Activated CD4-positive, alpha-beta T cell treated with anti-CD3 and anti-CD28 coated beads, Interleukin-2, amount 50 U/mL, for 4 hours (primary cell): ENCODE results near the gene CAPN9.
"Not testable (repeated sequence)": the region's sequence is repeated elsewhere in the genome, so short reads cannot be mapped to it uniquely, and the experiment has no call there.

Experiments
- DNase-seq, 2 experiments: peaks; one replicate each; pipeline ENCODE4 v3.0.0-alpha.2; 2020

The CAPN9 gene, protein sequence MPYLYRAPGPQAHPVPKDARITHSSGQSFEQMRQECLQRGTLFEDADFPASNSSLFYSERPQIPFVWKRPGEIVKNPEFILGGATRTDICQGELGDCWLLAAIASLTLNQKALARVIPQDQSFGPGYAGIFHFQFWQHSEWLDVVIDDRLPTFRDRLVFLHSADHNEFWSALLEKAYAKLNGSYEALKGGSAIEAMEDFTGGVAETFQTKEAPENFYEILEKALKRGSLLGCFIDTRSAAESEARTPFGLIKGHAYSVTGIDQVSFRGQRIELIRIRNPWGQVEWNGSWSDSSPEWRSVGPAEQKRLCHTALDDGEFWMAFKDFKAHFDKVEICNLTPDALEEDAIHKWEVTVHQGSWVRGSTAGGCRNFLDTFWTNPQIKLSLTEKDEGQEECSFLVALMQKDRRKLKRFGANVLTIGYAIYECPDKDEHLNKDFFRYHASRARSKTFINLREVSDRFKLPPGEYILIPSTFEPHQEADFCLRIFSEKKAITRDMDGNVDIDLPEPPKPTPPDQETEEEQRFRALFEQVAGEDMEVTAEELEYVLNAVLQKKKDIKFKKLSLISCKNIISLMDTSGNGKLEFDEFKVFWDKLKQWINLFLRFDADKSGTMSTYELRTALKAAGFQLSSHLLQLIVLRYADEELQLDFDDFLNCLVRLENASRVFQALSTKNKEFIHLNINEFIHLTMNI

DNA sequence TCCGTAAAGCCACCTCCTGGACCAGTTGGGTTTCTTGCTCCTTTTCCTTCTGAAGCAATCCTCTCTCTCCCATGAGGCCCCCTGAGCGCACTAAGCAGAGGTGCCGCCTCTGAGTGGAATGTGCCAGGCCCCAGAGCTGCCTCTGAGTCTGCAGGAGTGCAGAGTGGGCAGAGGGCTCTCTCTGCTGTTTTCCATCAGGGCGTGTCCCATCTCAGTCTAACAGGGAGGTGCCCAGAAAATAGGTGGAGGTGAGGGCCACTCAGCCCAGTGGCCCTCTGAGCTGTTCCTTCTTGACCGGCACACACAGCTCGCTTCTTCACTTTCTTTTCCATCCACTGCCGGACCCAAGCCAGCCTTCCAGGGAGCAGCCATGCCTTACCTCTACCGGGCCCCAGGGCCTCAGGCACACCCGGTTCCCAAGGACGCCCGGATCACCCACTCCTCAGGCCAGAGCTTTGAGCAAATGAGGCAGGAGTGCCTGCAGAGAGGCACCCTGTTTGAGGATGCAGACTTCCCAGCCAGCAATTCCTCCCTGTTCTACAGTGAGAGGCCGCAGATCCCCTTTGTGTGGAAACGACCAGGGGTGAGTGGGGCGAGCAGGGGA, at the start of gene CAPN9:
CAPN9 (plus strand) TSS at position 262 of the 604 bp plus-strand sequence; CDS start at position 371, 109 bp downstream.
- no peak for DNase-seq

DNA sequence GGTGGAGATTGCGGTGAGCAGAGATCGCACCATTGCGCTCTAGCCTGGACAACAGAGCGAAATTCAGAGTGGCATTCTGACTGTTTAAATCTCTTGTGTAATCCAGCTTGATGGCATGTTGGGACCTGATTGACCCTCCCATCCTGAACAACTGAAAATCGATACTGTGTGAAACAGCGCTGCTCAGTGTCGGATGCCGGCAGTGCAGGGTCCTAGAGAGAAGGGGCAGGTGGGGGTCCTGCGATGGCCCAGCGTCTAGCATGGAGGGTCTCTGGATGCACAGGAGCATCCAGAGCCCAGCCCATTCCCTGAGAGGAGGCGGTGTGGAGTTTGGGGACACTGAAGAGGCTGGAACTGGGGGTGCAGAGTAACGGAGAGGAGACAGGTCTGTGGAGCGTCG, 49.1 kb upstream of the CAPN9 start:
- DNase-seq = no peak

DNA sequence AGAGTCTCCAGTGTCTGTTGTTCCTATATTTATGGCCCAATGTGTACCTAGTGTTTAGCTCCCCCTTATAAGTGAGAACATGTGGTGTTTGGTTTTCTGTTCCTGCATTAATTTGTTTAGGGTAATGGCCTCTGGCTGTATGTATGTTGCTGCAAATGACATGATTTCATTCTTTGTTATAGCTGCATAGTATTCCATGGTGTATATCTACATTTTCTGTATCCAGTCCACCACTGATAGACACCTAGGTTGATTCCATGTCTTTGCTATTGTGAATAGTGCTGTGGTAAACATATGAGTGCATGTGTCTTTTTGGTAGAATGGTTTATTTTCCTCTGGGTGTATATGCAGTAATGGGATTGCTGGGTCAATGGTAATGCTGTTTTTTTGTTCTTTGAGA, 48.2 kb upstream of the CAPN9 start:
- DNase-seq = not testable (repeated sequence)

DNA sequence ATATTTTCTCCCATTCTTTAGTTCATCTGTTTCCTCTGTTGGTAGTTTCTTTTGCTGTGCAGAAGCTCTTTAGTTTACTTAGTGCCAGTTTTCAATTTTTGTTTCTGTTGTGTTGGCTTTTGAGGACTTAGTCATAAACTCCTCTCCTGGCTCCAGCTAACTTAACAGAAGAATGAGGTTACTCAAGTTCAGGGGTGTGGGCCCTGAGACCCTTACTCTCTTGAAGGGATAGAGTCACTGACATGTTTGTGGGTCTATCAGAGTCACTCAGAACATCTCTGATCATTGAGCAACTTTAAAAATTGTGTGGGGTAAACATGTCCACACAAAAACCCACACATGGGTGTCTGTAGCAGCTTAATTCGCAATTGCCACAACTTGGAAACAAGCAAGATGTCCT, 47.5 kb upstream of the CAPN9 start:
- DNase-seq = no peak

DNA sequence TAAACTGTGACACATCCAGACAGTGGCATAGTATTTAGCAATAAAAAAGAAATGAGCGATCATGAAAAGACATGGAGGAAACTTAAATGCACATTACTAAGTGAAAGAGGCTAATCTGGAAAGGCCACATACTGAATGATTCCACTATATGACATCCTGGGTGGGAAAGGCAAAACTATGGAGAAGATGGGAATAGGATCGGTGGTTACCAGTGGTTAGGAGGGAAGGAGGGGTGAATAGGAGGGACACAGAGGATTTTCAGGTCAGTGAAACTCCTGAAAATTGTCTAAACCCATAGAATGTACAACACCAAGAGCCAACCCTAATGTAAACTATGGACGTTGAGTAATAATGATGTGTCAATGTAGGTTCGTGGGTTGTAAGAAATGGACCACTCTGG, 47.1 kb upstream of the CAPN9 start:
- no peak for DNase-seq

DNA sequence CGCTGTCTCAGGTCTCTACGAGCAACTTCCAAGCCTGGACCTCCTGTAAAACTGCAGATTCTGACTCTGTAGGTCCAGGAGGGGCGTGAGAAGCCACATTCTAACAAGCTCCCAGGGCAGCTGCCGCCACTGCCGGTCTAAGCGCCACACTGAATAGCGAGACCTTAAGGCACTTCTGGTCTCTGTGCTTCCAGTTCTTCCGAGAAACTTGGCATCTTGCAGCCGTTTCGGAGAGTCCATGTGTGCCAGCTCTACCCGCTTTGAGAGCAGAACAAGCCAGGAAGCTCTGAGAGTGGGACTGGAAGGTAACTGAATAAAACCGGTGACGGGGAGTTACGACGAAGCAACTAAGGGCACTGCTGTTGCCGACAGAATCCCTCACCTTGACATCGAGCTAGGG, 45.8 kb upstream of the CAPN9 start:
- DNase-seq = no peak

DNA sequence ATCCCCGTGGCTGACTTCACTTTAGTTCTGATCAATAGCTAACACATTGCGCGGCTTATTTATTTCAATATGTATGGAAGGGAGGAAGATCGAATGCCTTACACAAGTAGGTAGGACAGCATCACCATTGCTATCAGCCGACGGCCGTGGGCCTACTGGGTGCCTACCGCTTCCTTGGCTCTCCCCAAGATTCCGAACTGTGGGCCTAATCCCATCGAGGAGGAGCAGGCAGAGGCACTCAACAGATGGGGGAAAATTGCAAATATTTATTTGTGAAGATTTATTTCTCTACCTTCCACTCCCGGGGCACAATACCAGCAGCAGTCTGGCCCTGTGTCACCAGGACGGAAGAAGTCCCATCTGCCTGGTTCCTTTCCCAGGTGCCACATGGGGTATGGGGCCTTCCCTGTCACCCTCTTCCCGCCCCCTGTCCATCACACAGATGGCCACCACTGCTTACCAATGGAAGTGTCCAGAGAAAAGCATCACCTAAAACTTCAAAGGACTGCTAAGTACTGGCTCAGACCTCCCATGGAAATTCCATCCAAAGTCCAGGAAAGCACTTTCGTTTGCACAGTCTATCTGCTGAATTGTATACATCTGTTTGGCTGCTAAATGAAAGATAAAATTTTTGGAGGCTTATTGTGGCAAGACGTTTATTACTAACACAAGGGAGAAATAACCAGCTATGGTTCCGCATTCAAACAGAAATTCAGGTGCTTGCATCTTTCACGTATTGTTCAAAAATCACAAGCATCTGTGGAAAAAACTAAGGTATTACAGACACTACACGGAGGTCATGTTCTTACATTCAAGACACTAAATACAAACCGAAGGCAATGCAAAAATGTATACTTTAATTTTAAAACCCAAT, 45.1 kb upstream of the CAPN9 start:
- no peak for DNase-seq

DNA sequence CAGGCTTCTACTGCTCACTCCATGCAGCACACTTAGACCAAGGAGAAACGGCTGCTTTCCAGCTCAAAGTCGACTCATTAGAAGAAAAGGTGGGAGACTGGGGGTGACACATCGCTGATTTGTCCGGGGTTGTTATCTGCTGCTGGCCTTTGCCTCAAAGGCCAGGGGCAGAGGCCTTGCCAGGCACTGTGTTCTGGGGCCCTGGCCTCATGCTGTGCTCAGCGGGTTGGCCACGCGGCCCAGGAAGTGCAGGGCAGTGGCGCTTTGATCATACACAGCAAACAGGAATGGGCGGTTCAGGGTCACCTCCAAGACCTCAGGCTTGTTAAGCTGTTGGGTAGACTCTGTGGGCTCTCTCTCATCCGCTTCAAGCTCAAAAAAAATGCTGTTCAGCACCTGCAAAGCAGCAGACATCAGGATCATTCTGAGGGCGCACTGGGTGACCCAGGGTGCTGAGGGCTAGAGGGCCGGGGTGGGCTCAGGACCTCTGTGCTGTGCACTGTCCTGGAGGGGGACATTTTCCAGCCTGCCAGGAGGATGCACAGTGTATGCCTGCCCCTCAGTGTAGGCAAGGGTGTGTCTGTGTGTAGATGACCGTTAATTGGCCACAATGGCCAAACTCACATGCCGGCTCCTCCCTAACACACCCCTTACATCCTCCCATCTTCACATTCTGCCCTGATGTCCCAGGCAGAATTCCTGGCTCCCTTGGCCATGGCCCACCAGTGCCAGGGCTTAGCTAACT, 44.1 kb upstream of the CAPN9 start:
- DNase-seq = no peak

DNA sequence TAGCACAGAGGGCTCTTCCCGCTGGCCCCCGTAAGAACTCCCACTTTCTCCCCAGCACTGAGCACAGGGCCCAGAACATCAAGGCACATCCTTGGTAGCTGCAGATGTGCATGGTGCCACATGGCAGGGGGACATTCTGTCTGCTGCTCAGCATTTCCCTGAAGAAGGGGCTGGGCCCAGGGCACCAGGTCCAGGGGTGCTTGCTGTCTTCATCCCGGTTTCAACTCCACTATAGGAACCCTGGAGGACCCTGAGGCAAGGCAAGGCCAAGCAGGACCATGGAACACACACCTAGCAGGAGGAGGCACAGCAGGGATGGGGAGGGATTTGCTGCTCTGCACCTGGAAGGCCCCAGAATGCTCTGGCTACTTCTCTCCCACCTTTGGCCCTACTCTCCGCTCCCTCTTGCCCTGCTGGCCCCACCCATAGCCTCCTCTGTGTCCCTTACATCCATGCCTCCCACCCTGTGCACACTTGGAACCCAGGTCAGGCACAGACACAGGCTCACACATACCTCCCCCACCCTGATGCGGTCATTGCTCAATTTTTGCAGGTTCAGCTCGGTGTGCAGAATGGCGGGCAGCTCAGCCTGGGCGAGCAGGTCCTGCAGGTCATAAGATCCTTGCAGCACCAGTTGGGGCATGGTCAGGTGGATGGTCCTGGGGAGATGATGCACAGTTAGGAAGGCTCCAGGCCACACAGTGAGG, 43.4 kb upstream of the CAPN9 start:
- DNase-seq = no peak

DNA sequence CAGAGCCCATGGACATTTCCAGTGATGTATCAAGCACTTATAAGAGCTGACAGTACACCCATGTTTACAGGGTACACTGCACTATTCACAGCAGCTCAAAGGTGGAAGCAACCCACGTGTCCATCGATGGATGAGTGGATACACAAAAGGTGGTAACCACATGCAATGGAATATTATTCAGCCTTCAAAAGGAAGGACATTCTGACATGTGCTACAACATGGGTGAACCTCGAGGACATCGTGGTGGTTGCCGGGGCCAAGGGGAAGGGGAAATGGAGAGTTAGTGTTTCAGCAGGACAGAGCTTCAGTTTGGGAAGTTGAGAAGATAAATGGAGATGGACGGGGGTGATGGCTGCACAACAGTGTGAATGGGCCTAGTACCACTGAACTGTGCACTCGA, 42.4 kb upstream of the CAPN9 start:
- DNase-seq = no peak

DNA sequence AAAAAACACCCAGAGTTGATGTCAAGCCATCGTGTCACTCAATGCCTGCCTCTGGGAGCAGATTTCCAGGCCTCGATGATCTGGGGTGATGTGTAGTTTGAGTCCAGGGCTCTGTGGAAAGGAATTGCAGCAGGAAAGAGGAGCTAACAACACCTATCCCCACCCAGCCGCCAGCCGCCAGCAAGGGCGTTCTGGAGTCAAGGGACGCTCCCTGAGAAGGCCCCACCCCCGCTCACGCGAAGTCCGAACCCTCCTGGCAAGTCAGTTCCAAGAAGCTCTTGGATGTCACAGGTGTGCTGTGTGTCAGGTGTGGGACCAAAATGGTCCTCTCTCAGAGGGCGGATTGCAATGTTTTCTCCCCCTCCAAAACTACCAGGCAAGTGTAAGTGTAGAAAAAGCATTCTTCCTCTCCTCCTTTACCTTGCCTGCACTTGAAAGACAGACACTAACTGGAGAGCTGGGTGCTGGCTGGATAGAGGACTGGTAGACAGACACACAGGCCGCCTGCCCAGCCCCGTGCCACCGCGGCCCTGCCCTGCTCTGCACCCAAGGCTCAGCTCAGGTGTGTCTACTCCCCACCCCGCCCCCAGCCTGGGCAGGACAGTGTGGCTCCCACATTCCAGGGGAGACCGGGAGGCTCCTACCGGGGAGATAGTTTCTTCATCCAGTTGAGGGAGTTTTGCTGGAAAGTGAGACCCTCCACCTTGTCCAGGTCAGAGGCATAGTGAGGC, 41.7 kb upstream of the CAPN9 start:
- DNase-seq = no peak

DNA sequence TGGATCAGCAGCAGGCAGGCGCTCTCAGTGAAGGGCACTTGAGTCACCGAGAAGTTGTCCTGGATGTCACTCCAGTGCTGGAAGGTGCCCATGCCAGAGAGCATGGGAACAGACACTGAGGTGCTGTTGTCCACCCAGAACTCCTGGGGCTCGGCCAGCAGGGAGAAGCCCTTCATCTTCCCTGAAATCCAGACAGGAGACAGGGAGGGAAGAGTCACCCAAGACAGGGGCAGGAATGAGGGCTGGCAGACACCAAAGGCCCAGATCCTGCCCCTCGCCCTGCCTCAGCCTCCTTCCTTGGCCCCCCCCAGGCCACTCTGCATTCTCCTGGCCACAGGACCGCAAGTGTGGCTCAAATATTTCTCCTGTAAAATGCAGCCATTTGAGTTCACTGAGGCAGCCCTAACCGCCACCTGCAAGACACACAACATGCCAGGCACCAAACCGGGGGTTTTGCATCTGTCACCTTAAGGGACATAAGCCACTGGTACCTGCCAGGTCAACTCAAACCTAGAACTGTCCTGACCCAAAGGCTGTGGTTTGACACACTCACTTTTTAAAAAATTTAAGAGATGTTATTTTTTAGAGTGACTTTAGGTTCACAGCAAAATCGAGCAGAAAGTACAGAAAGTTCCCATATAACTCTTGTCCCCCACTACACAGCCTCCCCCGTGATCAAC, 41.0 kb upstream of the CAPN9 start:
- DNase-seq = no peak

DNA sequence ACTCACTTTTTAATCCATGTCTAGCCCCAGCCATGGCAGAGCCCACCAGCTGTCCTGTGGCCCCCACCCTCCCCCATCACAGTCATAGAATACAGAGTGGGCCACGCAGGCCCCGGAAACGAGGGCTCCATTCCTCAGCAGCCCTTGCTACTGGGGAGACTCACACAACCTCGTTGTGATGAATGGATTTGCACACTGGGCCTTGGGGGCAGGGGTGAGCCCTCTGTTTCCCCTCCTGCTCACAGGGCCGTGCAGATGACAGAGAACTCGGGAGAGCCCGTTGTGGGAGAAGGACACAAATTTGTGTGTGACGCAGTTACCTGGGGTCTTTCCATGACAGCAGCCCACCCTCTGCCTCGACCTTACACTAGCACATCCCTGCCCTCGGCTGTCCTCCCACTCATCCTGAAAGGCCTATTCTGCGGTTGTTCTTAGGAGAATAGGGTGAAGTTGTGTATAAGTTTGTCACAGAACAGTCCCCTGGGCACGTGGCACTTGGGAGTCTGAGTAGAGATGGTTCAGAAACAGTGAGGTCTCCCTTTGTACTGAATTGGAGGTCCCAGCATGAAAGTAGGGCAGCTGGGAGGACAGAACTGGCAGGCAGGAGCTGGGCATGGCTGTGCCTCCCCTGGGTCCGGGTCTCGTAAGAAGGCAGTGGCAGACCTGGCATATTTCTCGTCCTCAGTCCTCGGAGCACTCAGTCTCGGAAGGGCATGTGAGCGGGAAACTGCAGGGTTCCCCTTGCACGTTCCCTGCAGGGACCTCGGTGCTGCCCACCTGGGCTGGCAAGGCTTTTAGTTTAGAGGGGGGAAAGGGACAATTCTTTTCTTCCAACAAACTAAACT, 40.1 kb upstream of the CAPN9 start:
- DNase-seq = no peak

DNA sequence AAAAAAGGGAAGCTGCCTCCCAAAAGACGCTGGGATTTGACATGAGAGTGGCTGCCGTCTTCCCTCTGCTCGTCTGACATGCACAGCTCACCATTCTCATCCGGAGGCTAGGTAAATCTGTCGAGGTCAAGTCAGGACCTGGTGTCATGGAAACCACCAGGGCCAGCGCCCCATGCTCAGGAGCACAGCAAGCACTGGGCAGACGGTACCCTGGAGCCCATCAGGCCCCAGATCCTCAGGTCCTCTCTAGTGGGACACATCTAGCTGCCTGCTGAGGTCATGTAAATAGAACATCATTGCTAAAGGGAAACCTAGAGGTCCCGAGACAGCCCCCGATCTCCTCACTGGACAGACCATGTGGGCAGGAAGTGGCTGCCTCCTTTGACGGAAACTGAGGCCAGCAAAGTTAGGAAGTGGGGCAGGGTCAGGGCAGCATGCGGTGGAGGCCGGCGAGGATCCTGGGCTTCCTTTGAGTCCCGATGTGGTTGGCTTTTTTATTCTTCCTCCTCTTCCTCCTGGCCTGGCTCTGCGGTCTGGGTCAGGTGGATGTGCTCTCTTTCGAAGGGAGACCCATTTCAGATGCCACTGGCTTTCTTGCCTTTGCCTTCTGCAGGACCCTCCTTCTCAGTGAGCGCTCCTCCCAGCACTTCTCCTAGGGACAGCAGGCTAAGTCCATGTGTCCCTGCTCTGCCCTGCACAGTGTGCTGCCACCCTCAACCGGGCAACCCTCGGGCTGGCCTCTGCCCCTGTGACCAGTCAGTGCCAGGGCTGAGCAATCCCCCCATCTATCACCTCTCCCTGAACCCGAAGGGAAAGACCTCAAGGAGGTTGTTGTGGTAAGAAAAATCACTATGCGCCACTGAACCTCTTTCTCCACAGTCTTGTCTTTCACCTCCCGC, 39.2 kb upstream of the CAPN9 start:
- DNase-seq = no peak

DNA sequence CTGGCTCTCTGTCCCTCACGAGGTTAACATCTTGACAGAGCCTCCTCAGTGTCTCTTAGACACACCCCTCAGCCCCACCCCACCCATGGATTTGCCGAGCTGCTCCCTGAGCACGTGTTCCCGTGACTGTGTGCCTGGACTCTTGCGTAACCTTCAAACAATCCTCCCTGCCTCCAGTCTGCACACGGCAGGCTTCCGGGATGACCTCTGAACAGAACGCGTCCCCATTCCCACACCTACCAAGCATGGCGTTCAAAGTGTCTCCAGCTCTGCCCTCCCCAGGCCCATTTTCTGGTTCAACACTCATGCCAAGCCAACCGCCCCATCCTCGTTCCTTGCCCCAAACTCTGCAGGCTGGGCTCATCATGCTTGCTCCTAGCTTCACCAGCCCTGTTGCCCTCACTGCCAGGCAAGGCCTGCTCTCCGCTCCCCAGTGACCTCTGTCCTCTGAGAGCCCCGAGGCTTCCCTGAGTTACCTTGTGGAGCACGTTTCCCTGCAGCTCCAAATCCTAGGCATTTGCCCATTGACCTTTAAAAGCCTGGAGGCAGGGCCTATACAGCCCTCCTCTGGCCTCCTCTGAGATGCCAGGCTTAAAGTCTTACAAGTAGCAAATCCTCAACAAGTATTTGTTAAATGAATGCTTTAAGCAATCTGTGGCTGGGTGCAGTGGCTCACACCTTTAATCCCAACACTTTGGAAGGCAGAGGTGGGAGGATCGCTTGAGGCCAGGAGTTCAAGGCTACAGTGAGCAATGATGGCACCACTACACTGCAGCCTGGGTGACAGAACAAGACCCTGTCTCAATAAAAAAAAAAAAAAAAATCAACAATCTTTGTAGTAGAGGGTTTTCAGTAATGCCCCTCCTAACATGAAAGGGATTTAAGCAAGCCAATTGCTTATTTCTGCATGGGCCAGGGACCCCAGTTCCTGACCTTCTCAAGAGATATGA, 38.3 kb upstream of the CAPN9 start:
- no peak for DNase-seq

DNA sequence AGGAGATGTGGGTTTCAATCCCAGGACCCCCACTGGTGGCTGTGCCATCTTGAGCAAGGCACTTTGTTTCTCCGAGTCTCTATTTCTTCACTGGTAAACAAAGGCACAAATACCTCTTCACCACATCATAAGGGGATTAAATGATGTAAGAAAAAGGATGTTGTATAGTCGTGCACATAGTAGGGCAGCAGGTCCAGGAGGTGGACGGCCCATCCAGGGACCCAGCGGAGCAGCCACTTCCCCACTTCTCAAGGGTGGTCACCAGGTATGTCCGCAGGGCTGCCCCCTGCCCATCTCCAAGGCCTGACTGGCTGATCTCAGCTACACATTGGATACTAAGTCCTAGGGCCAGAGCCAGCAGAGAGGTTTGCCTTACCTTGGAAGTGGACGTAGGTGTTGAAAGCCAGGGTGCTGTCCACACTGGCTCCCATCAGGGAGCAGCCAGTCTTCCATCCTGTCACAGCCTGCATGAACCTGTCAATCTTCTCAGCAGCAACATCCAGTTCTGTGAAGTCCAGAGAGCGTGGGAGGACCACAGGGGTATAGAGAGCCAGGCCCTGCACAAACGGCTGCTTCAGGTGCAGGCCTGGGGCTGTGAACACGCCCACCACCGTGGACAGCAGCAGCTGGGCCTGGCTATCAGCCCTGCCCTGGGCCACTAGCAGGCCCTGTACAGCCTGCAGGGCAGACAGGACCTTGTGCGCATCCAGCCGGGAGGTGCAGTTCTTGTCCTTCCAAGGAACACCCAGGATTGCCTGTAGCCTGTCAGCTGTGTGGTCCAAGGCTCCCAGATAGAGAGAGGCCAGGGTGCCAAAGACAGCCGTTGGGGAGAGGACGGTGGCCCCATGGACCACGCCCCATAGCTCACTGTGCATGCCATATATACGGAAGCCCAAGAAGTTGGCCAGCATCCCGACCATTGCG, 37.3 kb upstream of the CAPN9 start:
- no peak for DNase-seq
